Activated CD4-positive, alpha-beta T cell treated with anti-CD3 and anti-CD28 coated beads, Interleukin-2, amount 50 U/mL, for 16 hours (primary cell): ENCODE measurements around the gene MACROH2A1.

ENCODE experiments used
- DNase-seq: peaks from one replicate; pipeline ENCODE4 v3.0.0-alpha.2; 2020

Gene MACROH2A1

DNA sequence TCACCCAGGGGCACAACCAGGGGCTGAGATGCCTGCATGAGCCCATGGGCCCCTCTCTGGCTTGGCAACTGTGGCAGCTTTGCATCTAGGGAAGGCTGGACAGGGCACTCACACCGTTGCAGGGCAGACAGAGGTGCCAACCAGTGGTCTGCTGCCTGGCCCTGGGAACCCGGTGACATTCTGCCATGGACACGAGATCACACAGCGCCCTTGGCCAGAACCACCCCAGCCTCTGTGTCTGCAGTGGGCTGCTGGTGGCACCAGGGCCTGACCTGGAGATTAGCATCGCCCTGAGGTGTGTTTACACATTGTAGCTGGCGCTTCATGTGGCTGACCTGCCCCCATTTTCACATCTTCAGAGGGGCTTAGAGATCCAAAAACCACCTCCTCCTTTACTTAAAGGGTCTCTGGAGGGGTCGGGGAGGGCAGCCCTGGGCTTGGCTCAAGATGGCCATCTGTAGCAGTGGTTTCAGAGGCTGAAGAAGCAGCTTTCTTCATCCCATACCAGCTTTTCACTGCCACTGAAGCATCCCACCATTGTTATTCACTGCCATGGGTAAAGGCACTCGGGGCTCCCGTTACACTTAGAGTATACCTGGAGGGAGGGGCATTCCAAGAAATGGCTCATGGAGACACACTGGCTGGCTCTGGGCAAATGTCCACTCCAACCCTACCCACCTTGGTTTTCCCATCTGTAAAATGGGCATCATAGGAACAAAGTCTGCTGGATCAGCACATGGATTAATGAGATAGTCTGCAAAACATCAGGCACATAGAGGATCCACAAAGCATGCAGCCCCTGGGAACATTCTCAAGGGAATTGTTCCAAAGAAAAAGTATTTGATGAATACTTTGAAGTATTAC lies 36.7 kb upstream of the MACROH2A1 start:
- no peak for DNase-seq

- no peak for DNase-seq
Measured at GRCh38 chr5:135434591-135435466, 35.8 kb upstream of the MACROH2A1 start.

DNA sequence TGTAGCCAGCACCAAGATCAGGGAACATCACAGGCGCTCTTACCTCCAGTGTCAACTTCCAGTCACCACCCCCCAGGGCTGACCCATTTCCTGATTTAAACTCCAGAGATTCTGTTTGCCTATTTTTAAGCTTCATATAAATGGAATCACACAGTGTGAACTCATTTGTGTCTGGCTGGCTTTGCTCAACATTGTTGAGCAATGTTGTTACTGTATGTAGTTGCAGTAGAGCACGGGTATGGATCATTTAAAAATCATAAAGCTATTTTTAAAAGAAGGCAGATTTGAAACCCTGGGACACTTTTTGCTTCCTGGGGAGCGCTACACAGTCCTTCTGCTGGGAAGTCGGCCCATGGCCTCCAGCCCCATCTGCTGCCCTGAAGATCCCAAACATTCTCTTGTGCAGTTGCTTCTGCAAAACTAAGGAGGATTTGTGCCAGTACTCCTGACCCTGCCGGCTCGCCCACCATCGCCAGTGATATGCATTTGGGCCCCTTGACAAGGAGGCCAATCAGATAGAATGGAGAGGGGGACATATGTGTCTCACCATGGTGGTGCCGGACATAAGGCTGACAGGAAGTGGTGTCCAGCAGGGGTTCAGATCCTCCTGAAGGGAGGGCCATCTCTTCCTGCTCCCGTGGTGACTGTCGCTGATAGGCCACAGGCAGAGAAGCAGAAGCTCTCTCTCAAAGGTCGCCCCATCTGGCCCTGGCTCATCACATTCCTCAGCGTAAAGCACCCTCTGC lies 34.8 kb upstream of the MACROH2A1 start:
- DNase-seq: no peak

DNA sequence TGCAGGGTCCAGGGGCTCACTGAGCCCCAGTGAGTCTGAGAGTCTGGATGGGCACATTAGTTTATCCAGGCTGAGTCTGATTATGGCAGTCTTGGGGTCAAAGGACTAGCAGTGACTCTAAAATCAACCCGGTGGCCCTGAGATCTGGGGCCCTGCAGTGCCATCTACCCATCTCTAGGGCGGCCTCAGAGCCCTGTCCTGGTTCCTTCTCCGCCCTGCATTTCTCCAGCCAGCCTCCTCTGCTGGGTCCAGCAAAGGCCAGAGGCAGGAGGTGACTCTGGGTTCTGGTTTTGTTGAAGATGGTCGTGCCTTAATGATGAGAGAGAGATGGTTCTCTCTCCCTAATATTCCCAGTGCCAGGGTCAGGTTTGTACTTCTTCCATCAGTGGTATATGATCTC lies 33.1 kb upstream of the MACROH2A1 start:
- DNase-seq: no peak

DNA sequence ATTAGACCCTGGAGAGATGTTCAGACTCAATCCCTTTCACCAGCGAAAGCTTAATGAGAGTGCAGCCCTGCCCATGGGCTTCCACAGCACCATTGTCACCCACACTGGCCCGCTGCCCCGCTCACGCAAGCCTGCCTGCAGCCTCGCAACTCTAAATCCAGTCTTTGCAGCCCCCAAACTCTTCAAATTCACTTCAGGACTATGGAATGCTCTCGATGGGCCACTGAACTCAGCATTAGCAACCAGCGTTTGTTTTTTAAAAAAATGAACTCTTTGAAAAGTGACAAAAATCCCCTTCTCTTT lies 31.1 kb upstream of the MACROH2A1 start:
- no peak for DNase-seq

DNA sequence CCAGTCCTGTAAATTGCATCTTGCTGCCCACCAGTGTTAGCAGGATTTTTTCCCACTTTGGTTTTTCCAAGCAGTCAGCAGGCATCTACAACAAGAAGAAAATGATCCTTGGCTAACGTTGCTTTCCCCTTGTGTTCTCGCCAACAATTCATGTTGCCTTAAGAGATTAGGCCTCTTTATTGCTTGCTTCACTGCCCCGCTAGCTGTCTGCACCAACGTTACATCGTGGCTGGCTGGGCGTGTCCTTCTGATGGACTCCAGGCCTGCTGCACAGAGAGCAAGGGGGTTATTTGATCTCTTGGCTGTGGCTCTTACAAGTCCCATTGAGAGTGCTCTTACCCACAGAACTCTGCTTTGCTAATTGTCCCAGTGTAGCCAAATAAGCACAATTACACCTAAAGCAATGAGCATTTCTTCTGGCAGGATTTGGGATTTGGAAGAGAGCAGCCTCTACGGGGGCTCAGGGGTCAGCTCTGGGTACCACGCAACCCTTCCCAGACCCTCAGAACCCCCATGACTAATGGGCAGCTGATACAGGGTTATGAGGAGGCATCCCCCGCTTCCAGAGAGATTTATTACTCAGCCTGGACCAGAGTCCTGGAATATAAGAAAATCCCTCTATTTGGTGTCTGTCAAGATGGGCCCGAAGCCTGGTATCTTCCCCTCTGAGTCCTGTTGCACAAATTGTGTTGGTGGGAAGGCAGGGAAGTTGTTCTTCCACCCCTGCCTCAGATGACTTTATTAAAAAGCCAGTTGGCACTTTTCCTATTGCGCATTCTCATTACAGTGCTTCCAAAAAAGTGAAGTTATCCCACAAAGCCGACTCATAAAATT lies 30.5 kb upstream of the MACROH2A1 start:
- no peak for DNase-seq

DNA sequence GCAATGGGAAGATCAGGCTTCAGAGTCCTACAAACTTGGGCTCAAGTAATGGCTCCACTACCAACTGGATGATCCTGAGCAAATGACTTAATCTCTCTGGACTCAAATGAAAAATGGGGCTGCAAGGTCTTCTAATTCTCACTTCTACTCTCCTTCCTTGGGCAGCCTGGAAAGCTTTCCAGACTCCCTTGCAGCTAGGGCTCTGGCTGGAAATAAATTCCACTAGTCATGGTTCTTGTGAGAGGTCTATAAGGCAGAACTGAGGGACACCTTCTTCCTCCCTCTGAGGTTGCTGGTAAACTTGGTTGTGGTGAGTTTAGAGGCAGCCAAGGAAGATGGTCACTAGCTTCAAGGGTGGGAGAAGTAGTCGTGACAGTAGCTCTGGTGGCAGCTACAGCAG lies 29.6 kb upstream of the MACROH2A1 start:
- DNase-seq: no peak

- peak; percentile 63 for DNase-seq
Measured at GRCh38 chr5:135426102-135427082, 27.4 kb upstream of the MACROH2A1 start.

DNA sequence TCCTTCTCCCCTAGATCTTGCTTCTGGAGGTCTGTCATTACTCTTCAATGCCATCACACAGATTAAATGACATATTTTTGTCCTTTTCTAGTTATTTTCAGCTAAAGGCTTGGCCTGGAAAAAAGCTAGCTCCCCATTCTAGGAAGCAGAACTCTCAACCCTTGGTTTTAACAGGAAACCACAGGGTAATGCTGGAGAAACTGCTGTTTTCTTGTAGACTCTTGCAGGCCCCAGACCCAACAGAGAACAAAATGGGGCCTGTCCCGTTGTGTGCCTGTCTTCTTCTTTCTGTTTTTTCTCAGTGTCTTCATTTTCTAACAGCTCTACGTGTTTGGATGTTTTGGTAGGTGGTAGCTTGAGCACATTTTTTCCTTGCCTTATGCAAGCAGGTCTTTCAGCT lies 26.6 kb upstream of the MACROH2A1 start:
- no peak for DNase-seq

GRCh38 chr5:135423846-135424168 lies 24.8 kb upstream of the MACROH2A1 start:
- DNase-seq: no peak

GRCh38 chr5:135423146-135423845 lies 24.3 kb upstream of the MACROH2A1 start:
- DNase-seq: no peak

- no peak for DNase-seq
Measured at GRCh38 chr5:135422419-135422818, 23.4 kb upstream of the MACROH2A1 start.

DNA sequence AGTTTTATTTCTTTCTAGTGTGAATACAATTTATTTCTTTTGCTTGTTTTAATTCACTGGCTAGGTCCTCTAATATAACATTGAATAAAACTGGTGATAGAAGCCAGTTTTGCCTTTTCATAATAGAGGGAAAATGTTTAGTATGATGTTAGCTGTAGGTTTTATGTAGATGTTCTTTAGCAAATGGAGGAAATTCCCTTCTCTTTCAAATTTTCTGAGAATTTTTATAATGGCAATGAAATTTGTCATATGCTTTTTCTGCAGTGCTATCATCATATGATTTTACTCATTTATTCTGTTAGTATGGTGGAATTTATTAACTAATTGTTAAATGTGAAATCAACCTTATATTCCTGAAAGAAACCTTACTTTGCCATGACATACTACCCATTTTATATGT lies 18.1 kb upstream of the MACROH2A1 start:
- DNase-seq: no peak

- no peak for DNase-seq
Measured at GRCh38 chr5:135405082-135405481, 6.1 kb upstream of the MACROH2A1 start.

DNA sequence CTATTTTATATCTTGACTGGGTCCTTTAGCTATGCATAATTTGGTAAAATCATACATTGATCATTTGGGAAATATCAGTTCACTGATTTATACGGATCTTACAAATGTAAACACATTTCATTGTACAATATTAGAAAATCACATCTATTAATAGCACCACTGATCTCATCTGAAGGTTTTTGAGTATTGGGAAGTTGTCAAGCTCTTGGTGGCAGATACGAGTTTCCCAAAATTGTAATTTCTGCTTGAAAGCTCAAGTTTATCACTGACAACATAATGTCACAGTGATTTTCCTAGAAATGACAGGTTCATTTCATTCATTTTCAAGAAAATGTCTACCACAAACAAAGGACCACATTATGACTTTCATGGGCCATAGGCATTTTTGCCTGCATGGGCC lies 3.0 kb upstream of the MACROH2A1 start:
- DNase-seq: no peak

DNA sequence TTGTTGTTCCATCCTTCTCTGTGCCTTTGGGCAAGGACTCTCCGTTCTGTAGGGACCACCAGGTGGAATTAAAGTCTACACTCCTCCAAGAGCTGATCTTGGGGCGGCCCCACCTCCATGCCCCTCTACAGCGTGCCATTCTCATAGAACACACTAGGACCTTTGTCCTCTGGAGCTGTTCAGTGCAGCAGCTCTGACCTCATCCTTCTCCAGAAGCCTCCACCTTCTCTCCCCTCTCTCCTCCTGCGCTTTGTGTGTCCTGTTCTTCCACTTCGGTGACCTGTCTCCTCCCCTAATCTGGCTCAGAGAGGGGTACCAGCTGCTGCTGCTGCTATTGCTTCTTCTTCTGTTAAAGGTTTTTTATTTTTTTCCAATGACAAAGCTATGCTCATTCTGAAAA lies 1.8 kb upstream of the MACROH2A1 start:
- no peak for DNase-seq

DNA sequence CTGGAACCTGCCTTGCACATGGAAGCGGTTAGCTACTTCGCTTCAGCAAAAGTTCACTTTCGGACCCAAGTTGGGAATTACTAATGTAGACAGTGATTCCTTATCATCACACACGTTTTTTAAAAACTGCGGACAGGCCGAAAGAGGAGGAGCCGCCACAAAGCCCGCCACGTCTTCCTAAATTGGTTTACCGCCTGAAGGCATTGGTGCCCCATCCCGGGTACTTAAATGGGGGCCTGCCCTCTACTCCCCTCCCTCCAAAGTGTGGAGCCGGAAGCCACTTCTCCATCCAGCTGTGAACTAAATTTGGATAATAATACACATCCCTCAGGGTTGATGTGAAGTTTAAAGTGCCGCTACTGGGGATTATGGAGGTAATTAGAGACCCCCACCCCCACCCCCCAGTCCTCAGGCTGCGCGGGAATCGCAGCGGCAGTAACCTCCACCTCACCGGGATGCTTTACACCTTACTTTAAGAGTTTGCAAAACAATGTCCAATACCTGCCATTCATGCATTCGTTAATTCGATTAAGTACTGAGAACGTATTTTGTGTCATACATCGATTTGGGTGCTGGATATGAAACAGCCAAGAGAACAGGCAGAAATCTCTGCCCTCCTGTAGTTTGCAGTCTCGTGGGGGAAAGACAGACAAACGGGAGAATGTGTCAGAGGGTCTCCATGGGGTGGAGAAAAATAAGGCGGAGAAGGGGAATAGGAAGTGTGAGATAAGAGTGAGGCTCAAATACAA lies 937 bp upstream of the MACROH2A1 start:
- DNase-seq: no peak

- DNase-seq: peak; percentile 52
Measured at GRCh38 chr5:135398160-135398854, 724 bp downstream of the MACROH2A1 start.

- DNase-seq: no peak
Measured at GRCh38 chr5:135397084-135397483, 1.9 kb downstream of the MACROH2A1 start.
